ENCODE results near the gene ABR.
"Not testable (repeated sequence)": the region's sequence is repeated elsewhere in the genome, so short reads cannot be mapped to it uniquely, and the experiment has no call there.

ABR gene

DNA sequence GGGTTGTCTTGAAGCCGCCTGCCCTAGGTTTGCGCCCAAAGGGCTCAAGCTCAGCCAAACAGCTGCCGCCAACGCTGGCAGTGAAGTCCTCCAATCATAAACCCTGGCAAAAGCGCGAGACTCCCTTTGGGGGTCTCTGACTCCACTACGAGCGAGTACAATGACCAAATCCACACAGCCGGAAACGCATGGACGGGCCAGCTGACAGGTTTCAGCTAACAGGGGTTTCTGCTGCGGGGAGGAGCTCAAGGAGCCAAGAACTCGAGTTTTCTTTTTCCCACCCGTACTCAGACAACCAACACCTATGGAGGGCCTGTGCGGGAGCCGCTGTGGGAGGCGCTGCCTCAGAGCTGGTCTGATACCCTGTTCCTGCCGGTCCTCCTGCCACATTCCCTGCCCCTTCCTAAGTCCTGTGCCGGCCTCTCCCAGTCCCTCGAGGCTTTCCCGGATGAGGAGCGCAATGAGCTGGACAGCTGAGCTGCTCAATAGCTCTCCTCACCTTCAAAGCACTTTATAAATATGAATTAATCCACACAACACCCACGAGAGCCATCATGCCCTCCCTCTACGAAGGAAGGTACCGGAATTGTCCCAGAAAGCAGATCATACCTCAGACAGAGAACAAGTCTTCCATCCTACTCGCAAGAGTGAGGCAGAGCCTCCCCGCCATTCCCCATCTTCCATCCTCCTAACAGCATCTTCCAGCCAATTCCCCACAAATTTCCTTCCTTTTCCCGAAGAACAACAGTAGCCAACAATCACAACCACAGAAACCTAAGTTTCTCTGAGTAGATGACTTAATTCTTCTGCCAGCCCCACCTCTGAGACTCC, 6.1 kb downstream of the ABR start:
- DNase-seq: no peak

DNA sequence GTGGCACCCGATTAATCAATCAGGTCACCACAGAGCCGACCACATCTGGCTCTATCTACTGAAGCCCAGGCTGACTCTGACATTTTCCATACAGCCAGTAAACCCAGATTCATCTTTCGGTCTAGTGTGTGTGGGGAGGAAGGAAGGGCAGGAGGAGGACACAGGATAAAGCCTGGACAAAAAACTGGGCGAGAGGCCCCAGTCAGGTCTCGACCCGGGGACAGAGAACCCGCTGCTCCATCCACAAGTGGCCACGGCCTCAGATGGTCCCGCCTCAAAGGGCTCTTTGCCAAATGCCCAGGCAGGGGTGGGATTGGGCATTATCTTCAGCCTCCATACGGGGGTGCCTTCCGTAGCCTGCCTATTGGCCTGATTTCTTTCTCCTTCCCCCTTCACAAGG, 7.8 kb downstream of the ABR start:
- no peak for DNase-seq

DNA sequence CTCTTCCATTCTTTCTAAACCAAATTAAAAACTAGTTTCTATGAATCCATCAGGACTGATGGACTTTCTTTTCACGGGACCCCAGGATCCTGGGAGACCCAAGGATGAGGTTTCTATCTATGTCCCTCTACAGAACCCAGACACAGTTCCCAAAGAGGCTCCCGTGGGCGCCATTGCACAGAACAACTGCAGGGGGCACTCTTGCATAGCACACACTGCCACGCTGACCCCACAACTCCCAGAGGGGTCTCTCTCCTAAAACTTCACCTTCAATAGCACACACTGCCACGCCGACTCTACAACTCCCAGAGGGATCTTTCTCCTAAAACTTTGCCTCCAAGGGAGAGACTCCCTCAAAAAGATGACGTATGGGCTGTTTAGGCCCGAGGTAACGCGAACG, 9.0 kb downstream of the ABR start:
- DNase-seq: no peak

DNA sequence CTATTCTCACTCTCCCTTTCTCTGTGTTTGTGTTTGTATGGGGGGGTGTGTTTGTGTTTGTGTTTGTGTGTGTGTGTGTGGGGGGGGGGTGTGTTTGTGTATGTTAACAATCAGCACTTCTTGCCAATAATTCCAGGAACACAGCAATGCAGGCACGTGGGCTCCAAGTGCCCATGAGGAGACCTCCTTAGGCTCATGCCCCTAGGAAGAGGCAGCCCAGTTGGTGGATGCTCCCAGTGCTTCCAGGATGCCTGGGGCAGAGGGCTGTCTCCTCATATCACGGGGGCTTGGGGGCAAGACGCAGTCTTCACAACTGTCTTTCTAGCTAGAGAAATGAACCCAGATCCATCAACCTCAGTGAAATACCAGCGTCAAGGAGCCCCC, 9.9 kb downstream of the ABR start:
- DNase-seq: no peak

DNA sequence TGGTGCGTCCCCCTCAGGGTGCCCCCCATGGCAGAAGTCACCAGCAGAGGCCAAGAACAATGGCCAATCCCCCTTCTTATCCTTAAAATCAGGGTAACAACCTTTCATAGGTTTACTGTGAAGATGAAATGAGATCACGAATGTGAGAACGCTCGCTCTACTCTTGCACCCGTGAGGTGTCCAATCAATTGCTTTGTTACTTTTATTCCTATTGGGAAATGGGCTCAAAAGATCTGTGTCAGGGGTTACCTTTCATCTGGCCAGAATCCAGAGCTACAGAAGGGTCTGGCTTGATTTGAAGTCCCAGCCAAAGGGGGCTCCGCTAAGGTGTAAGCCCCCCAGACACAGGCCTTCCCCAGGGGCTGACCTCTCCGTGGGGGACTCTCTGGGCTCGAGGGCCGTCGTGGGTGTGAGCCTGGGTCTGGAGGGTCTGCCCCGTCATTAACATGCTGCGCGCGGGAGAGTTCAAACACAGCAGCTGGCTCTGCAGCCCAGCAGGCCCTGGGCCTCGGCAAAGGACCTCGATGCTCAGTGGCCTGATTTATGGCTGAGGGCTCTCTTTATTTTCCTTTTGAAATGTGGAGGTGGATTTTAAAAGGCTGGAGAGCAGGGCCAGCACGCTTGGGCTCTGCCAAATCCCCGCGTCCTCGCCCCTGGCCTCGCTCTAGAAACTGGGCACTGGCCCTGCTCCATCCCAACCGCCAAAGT, 10.4 kb downstream of the ABR start:
- DNase-seq: no peak

DNA sequence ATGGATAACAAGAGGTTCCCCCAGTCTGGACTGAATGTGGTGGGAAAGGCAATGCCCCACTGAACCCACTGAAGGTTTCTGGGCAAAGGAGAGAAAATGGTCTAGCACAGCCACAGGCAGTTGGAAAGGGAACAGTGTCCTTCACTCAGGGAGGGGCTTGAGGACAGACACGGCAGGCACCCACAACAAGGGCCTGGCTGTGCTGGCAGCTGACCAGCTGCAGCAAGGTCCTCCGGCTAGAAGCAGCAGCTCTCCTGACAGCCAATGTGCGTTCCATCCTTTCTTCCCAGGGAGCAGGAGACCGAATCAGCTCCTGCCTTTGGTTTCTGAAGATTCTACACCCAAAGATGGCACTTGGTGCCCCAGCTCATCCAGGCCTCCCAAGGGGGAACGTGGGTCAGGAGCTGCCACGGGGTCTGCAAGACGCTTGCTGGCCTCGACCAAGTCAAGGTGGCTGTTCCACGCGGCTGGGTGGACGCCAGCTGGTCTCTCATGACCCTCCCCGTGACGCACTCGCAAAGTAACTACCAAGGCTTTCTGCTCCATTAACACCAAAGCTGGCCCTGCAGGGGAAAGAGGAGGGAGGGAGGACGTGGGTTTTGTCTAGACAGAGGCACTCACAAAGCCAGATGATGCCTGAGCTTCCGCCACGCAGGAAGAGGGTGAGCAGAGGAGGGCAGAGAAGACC, 11.1 kb downstream of the ABR start:
- DNase-seq: no peak

DNA sequence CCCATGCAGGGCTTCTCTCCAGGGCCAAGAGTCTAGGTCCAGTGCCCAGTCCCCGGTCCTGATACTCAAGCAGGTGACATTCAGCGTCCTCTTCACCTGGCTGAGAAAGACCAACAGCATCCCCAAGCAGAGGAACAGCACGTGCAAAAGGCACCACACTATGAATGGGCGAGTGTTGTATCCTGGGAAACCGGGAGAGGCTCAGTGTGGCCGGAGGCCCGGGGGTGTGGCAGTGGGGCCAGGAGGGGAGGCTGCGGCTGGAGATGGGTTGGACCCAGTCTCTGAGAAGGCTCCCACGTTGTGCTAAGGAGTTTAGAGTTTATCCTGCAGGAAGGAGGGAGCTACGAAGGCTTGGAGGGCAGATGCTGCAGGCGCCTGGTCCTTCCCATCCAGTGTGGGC, 13.5 kb downstream of the ABR start:
- DNase-seq: no peak

DNA sequence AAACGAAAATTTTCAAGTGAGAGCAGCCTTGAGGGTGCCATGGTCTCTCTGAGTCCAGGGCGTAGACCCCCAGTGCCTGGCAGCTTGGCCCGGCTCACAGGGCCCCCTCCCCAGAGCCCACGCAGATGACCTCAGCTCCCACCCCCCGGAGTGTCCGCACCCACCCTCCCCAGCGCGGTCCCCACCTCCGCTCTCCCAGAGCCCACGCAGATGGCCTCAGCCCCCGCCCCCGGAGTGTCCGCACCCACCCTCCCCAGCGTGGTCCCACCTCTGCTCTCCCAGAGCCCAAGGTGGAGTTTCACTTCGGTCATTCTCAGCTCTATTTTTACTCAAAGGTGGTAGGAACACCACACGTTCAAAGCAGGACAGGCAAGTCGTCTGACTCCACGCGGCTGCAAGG, 13.9 kb downstream of the ABR start:
- DNase-seq: no peak

DNA sequence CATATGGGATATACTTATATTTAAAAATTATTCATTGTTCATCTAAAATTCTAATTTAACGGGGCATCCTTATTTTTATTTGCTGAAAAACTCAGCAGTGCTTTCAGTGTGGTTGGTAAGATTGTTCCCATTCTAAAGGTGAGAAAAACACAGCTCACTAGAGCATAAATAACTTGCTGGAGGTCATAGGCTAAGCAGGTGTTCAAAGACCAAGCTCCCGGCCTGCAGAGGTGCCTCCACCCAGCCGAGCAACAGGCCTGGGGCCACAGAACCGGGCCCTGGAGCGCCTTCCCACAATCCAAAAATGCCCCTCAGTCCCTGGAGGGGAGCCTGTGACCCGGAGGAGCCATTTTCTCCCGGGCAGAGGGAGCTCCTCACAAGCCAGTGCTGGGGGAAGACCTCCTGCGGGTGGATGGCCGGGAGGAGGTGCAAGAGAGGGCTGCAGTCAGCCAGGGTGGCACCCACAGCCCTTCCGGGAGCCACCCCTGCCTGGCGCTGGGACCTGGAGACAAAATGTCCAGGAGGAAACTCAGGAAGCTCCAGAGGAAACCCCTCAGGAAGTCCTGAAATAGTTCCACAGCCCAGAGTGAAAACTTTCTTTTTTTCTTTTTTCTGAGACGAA, 14.7 kb downstream of the ABR start:
- DNase-seq: no peak

DNA sequence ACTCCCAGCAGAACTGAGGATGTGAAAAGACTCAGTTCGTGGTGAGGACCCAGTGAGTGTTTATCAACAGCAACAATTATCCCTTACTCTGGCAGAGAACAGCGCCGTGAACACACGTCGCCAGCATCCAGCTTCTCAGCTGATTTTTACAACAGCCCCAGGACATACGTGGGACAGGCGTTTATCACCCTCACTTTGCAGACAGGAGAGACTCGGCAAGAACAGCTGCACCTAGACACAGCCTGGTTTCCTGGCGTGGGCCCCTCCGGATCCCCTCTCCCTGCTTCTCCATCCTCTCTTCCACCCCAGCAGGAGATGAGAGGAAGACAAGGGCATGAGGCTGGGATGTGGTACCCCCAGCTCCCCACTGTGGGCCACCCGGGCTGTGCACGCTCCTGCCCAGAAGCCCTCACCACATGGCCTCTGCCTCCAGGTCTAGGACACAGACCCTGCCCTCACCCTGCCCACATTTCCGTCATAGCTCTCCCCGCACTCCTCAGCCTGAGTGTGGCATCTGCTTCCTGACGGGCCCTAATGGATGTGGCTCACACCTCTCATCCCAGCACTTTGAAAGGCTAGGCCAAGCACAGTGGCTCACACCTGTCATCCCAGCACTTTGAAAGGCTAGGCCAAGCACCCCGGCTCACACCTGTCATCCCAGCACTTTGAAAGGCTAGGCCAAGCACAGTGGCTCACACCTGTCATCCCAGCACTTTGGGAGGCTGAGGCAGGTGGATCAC, 17.5 kb downstream of the ABR start:
- DNase-seq: no peak

DNA sequence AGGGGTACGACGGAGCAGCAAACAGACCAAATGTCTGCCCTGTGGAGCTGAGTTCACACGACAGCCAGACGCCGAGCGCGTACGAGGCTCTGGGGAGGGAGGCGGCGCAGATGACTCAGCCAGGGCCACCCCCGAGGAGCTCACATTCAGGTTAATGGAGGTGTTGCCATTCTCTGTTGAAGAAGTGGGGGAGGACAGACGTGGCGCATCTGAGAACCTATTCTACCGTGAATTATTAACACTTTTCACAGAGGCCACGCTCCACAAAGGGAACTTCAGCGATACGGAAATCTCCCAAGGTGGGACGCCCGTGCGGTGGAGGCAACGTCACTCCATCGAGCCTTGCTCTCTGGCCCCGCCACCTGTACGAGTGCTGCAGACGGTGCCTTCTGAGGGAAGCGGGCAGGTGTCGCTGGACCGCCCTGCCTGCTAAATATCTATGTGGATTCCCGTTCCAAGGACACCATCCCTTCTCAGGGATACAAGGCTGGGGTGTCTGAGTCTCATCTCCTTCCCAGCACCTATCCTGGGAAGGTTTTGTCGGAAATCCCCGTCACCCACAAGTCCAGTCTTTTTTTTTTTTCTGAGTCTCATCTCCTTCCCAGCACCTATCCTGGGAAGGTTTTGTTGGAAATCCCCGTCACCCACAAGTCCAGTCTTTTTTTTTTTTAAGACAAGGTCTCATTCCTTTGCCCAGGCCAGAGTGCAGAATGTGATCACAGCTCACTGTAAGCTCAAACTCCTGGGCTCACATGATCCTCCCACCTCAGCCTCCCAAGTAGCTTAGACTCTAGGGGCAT, 19.0 kb downstream of the ABR start:
- DNase-seq: no peak

DNA sequence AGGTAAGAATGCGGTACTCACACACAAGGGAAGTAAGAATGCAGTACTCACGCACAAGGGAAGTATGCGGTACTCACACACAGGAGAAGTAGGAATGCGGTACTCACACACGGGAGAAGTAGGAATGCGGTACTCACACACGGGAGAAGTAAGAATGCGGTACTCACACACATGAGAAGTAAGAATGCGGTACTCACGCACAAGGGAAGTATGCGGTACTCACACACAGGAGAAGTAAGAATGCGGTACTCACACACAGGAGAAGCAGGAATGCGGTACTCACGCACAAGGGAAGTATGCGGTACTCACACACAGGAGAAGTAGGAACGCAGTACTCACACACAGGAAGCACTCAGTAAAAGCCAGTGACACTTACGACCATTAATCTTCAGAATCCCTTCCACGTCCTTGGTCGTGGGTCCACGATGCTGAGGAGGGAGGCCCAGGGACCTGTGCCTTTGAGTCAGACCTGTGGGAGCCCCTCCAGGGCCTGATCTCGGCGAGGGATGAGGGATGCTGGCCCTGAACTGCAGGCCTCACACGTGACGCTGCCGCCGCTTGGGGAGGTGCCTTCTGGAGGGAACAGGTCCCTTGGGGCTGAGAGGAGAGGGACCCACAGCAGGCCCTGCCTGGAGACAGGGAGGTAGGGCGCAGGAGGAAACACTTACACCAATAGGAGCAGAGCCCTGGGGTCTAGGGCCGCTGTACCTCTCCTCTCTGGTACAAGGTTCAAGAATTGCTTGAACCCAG, 20.2 kb downstream of the ABR start:
- DNase-seq: no peak

DNA sequence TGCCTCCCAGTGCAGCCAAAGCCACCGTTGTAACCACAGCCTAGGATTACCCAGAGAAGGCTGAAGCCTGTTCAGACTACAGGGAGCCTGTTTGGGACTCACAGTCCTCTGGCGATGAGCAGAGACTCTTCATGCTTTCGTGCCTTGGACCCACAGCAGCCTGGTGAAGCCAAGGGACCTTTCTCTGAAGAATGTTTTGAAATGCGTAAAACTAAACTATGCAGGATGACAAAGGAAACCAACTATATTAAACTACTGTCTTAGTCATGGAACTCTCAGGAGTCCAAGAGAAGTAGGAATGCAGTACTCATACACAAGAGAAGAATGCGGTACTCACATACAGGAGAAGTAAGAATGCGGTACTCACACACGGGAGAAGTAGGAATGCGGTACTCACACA, 20.9 kb downstream of the ABR start:
- no peak for DNase-seq

DNA sequence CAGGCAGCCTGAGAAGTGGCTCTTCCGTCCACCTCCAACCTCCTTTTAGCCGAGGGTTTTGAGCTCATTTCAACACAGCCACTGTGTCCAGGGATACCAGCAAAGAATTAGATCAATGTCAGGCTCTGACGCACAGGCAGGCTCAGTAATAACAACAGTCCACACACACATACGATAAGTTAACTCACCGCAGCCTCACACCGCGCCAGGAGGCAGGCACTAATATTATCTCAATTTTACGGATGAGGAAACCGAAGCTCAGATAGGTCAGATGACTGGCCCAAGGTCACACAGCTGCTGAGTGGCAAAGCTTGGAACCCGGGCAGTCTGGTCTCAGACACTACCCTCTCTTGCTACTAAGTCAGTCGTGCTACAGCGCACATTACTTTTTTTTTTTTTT, 22.9 kb downstream of the ABR start:
- DNase-seq: no peak

DNA sequence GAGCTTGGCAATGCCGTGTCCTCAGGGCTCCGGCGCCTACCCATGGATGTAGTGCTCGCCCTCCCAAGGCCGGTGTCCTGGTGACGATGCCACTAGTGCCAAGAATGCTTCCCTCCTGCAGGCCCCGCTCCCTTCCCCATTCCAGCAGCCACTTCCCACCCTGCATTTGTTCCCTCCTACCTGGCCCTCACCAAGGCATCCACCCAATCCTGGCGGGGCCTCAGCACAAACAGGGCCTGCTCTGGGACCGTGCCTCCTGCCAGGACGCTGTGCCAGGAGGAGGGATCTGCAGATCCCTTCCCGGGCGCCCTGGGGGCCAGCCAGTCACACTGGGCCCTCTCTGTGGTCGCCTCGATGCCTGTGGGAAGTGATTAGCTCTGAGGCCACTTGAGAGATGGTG, 25.1 kb downstream of the ABR start:
- no peak for DNase-seq

DNA sequence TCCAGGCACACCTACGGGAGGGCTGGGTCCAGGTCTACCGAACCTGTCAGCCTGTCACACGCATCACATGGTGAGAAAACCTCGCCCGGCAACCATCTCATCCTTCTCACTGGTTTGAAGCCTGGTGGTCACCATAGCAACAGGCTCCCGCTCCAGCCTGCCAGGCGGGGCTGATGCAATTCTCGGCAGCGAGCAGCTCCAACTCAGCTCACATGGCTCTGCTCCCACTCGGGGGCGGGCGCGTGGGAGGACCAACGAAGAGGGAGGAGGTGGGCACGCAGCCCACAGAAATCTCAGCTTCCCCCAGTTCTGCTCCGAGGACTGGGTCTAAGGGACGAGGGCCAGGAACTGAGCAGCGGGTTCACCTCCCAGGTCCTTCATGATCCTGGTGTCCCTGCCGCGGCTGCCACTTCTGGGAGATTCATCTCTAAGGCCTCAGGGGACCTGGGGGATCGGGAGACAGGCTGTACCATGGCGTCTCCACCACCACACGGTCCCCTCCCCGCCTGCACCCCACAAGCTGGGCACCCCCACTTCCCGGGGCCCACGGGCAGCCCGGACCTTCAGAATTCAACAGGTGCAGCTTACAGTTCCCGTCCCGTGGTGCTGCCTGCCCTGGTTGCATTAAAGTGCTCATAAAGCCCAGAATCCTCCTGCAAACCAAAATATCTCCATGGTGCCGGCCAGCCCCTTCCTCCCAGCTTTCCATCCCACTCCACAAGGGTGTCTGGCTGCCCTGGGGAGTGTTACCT, 25.8 kb downstream of the ABR start:
- no peak for DNase-seq

DNA sequence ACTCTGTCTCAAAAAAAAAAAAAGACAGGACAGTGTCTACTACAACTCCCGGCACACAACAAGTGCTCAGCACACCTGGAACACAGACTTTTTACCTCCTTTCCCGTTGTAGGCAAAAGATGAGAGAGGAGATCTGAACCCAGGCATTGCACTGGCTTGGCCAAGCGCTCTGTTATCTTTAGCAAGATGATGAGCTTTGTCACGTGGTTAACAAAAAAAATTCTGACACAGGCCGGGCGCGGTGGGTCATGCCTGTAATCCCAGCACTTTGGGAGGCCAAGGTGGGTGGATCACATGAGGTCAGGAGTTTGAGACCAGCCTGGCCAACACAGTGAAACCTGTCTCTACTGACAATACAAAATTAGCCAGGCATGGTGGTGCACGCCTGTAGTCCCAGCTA, 27.2 kb downstream of the ABR start:
- DNase-seq: not testable (repeated sequence)

DNA sequence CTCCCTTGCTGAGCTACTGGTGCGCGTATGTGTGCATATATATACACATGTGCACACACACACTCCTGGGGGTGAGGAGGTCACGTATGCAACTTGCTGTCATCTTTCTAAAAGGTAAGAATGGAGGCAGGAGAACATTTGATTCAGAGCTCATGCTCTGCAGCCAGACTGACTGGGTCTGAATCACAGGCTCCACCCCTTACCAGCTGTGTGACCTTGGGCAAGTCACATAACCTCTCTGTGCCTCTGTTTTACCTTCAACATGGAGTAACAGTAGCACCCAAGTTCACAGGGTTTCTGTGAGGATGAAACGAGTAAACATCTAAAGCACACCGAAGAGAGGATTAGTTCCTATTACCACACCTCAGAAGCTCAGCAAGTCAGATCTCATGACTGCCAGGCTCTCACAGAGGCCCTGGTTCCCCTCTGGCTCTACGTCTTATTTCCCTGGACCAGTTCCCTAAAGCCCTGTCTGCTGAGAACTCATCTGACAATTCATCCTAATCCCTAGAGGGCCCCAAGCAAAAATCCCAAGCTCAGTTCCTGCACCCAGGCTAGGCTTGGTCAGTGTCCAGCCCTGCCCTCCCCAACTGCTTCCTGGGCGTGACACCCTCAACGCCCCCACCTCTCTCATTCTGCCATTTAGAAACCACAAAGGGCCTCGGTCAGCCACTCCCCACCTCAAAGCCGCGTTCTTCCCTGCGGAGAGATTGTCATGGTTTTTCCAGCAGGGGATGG, 28.7 kb downstream of the ABR start:
- DNase-seq: no peak

DNA sequence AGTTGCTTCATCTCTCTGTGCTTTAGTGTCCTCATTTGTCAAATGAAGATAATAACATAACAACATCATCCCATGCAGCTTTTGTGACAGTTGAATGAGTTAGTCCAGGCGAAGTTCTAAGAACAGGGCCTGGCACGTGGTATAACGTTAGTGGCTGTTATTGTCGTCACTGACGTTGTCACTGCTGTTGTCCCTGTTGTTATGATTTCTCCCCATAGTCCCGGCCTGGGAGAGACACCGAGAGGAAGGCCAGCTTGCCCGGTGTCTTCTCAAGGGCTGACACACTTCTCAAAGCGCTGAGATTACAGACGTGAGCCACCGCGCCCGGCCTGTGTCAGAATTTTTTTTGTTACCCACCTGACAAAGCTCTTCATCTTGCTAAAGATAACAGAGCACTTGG, 29.9 kb downstream of the ABR start:
- no peak for DNase-seq

DNA sequence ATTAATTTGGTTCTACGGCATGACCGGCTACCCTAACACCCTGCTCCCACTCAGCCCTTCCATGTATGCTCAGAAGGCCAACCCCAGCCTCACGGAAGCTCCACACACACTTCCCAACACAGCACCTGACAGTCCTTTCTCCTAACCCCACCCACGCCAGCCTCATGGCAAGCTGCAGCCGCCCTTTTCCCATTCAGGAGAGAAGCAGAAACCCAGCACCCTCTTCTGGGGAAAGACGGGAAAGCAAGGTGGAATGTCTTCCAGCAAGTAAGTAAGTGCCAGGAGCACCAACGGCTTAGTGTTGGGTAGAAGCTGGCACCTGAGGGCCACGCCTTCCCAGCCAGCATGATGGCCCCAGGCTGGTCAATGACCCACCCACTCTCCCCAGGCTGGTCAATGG, 32.1 kb downstream of the ABR start:
- no peak for DNase-seq

All from T-helper 2 cell (primary cell).